Neural progenitor cell (in vitro differentiated cells): ENCODE results near the gene TMUB1. TPM values are rescaled to one million over a fixed set of nuclear protein-coding genes. Genes with fewer than 3 reads are reported as not detected.

ENCODE experiments used
- DNase-seq: peaks from one replicate; pipeline ENCODE4 v3.0.0-alpha.2; 2016; ENCODE audit warnings: low spot score
- H2AFZ ChIP-seq: fragments of 200-600 bp; sonication (generic); replicated peaks from 2 replicates; pipeline ENCODE4 v1.6.1; 2016; ENCODE audit warnings: antibody characterized with exemption
- H3F3A ChIP-seq: fragments of 200-600 bp; sonication (generic); 2 replicates; pipeline ENCODE4 v1.6.1; 2016; ENCODE audit warnings: antibody characterized with exemption, low read depth
- H3K27ac ChIP-seq: fragments of 200-600 bp; sonication (generic); 2 replicates; pipeline ENCODE4 v1.5.1; 2016; ENCODE audit warnings: mild to moderate bottlenecking
- H3K27me3 ChIP-seq: fragments of 200-600 bp; sonication (generic); 2 replicates; pipeline ENCODE4 v1.6.1; 2016; ENCODE audit warnings: mild to moderate bottlenecking, moderate library complexity
- H3K36me3 ChIP-seq: fragments of 200-600 bp; sonication (generic); 2 replicates; pipeline ENCODE4 v1.5.1; 2016
- H3K4me1 ChIP-seq: fragments of 200-600 bp; sonication (generic); 2 replicates; pipeline ENCODE4 v1.6.1; 2016; ENCODE audit warnings: mixed run types
- H3K4me2 ChIP-seq: fragments of 200-600 bp; sonication (generic); 2 replicates; pipeline ENCODE4 v1.6.1; 2016
- H3K4me3 ChIP-seq: fragments of 200-600 bp; sonication (generic); 2 replicates; pipeline ENCODE4 v1.5.1; 2016
- H3K79me2 ChIP-seq: fragments of 200-600 bp; sonication (generic); 2 replicates; pipeline ENCODE4 v1.6.1; 2016; ENCODE audit warnings: low read depth
- H3K9ac ChIP-seq: fragments of 200-600 bp; sonication (generic); 2 replicates; pipeline ENCODE4 v1.6.1; 2016
- H3K9me3 ChIP-seq: fragments of 200-600 bp; sonication (generic); 2 replicates; pipeline ENCODE4 v1.5.1; 2016; ENCODE audit warnings: low read depth
- H4K20me1 ChIP-seq: fragments of 200-600 bp; sonication (generic); 2 replicates; pipeline ENCODE4 v1.6.1; 2016; ENCODE audit warnings: low read depth
- H3K27ac Mint-ChIP-seq: 3 replicates; pipeline ENCODE4 v1.8.0; 2021; ENCODE audit warnings: mixed read lengths
- H3K27me3 Mint-ChIP-seq: 2 replicates; pipeline ENCODE4 v1.8.0; 2022; ENCODE audit warnings: low read depth, mild to moderate bottlenecking, inconsistent platforms, moderate library complexity, mixed read lengths; ENCODE audit not compliant: insufficient read depth
- H3K36me3 Mint-ChIP-seq: 3 replicates; pipeline ENCODE4 v1.8.0; 2021; ENCODE audit warnings: mixed read lengths
- H3K4me1 Mint-ChIP-seq: 3 replicates; pipeline ENCODE4 v1.8.0; 2021; ENCODE audit warnings: mixed read lengths
- H3K4me3 Mint-ChIP-seq: 3 replicates; pipeline ENCODE4 v1.8.0; 2021; ENCODE audit warnings: mild to moderate bottlenecking, moderate library complexity, mixed read lengths
- H3K9me3 Mint-ChIP-seq: 3 replicates; pipeline ENCODE4 v1.8.0; 2020; ENCODE audit warnings: mixed read lengths
- EZH2 ChIP-seq: fragments of 200-600 bp; sonication (generic); IDR thresholded peaks from 2 replicates; pipeline ENCODE4 v1.6.1; 2017; ENCODE audit warnings: antibody characterized with exemption, mild to moderate bottlenecking, moderate library complexity
- EZH2phosphoT487 ChIP-seq: fragments of 200-600 bp; sonication (generic); IDR thresholded peaks from 2 replicates; pipeline ENCODE4 v1.6.1; 2017; ENCODE audit warnings: antibody characterized with exemption
- total RNA-seq: library from RNA; depleted of rRNA; stranded (reverse); fragments of >200 nt; gene quantifications from 2 replicates; pipeline ENCODE4 v1.2.3, GENCODE V29; 2015; ENCODE audit warnings: low replicate concordance
- TF ChIP-seq, protein P1 (sequence below): fragments of 200-600 bp; sonication (generic); IDR thresholded peaks from 2 replicates; pipeline ENCODE4 v1.5.1; 2017; ENCODE audit warnings: antibody characterized with exemption, mild to moderate bottlenecking

The TMUB1 gene
- total RNA-seq, 1 donor from 2014 or later: 6.0 TPM

DNA sequence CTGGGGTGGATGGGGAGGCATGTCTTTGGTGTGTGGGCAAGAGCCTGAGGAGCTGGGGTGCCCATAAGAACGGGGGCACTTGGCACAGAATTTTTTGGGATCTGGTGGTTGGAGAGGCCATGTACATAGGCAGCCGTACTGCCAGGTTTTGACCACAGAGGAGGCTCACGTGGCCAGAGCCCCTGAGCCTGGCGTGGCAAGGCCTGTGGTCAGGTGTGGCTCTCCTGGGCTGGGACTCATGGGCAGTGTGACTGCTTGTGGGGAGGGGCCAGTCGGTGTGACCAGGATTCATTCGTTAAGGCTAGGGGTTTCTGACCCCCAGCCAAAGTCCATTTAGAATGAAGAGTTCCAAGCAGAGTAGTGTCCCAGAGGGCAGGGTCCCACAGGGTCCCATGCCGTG, 41.2 kb upstream of the TMUB1 start:
- Histone ChIP-seq H3K27me3 (no peaks in the 10 kb centered on the region), H3K36me3 (no peaks in the 10 kb centered on the region), H2AFZ (no peak overlapping the region), H3K79me2 (no peaks in the 10 kb centered on the region), H3K9me3 (no peaks in the 10 kb centered on the region), H3K9ac (no peak overlapping the region), H4K20me1 (peaks cover 74% of the 10 kb centered on the region), H3K4me3 (no peak overlapping the region), H3K4me1 (peaks cover 8% of the 10 kb centered on the region), H3K27ac (no peak overlapping the region), H3F3A (peaks cover 41% of the 10 kb centered on the region), H3K4me2 (no peak overlapping the region)
- Mint-ChIP-seq H3K27me3 (peaks cover 12% of the 10 kb centered on the region), H3K9me3 (no peaks in the 10 kb centered on the region), H3K27ac (no peak overlapping the region), H3K4me3 (peak overlapping the region; percentile 82), H3K4me1 (peaks cover 27% of the 10 kb centered on the region), H3K36me3 (peaks cover 26% of the 10 kb centered on the region)
- no peak for DNase-seq
- TF ChIP-seq, protein P1, sequence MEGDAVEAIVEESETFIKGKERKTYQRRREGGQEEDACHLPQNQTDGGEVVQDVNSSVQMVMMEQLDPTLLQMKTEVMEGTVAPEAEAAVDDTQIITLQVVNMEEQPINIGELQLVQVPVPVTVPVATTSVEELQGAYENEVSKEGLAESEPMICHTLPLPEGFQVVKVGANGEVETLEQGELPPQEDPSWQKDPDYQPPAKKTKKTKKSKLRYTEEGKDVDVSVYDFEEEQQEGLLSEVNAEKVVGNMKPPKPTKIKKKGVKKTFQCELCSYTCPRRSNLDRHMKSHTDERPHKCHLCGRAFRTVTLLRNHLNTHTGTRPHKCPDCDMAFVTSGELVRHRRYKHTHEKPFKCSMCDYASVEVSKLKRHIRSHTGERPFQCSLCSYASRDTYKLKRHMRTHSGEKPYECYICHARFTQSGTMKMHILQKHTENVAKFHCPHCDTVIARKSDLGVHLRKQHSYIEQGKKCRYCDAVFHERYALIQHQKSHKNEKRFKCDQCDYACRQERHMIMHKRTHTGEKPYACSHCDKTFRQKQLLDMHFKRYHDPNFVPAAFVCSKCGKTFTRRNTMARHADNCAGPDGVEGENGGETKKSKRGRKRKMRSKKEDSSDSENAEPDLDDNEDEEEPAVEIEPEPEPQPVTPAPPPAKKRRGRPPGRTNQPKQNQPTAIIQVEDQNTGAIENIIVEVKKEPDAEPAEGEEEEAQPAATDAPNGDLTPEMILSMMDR: no peak
- TF ChIP-seq EZH2phosphoT487 (no peak), EZH2 (no peak)

DNA sequence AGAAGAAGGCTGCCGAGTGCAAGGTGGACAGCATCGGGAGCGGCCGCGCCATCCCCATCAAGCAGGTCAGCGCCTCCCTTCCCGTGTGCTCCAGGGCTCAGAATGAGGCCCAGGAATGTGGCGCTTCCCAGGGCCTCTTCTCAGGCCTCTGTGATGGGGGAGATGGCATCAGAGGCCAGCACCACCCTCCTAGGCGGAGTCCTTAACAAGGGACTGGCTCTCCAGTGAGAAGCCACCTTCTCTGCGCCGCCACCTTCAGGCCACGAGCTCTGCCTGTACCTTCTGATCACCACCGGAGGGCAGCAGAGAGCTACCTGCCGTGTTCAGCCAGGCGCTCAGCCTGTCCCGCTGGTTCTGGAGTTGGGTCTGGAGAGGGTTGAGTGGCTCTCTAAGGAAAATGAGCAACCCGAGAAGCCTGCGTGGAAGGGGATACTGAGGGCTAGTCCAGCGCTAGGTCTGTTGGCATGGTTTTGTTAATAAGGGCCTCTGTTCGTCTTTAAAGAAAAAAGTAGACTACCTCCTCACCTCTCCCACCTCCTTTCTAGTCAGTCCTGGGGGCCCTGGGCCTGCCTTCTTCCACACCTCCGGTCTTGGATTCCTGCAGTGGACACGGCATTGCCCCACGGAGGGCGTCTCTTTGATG, 40.6 kb upstream of the TMUB1 start:
- Histone ChIP-seq H3F3A (peaks cover 41% of the 10 kb centered on the region), H2AFZ (no peak overlapping the region), H3K4me1 (peaks cover 8% of the 10 kb centered on the region), H3K27ac (no peak overlapping the region), H3K9me3 (no peaks in the 10 kb centered on the region), H3K36me3 (no peaks in the 10 kb centered on the region), H3K4me3 (no peak overlapping the region), H3K27me3 (no peaks in the 10 kb centered on the region), H3K9ac (no peak overlapping the region), H3K79me2 (no peaks in the 10 kb centered on the region), H3K4me2 (no peak overlapping the region), H4K20me1 (peaks cover 77% of the 10 kb centered on the region)
- peak; percentile 89 for DNase-seq
- Mint-ChIP-seq H3K36me3 (peaks cover 26% of the 10 kb centered on the region), H3K27me3 (peaks cover 12% of the 10 kb centered on the region), H3K9me3 (no peaks in the 10 kb centered on the region), H3K27ac (no peak overlapping the region), H3K4me1 (peaks cover 27% of the 10 kb centered on the region), H3K4me3 (peak overlapping the region; percentile 27)
- TF ChIP-seq EZH2phosphoT487: no peak
- TF ChIP-seq, protein P1: peak; percentile 100
- peak; percentile 48 for TF ChIP-seq EZH2

GRCh38 chr7:151123158-151123821, 40.0 kb upstream of the TMUB1 start:
- H2AFZ ChIP-seq: no peak overlapping the region
- H3K4me3 ChIP-seq: no peak overlapping the region
- no peak overlapping the region for H3K4me2 ChIP-seq
- no peak for DNase-seq
- peaks cover 22% of the 10 kb centered on the region for H3K36me3 Mint-ChIP-seq
- peak overlapping the region; percentile 27 for H3K4me3 Mint-ChIP-seq
- peaks cover 27% of the 10 kb centered on the region for H3K4me1 Mint-ChIP-seq
- peaks cover 41% of the 10 kb centered on the region for H3F3A ChIP-seq
- H3K9ac ChIP-seq: no peak overlapping the region
- H3K9me3 Mint-ChIP-seq: no peaks in the 10 kb centered on the region
- H3K27ac Mint-ChIP-seq: no peak overlapping the region
- H4K20me1 ChIP-seq: peaks cover 79% of the 10 kb centered on the region
- H3K27me3 ChIP-seq: no peaks in the 10 kb centered on the region
- no peaks in the 10 kb centered on the region for H3K9me3 ChIP-seq
- H3K27ac ChIP-seq: no peak overlapping the region
- H3K27me3 Mint-ChIP-seq: peaks cover 12% of the 10 kb centered on the region
- no peaks in the 10 kb centered on the region for H3K36me3 ChIP-seq
- TF ChIP-seq, protein P1: no peak
- TF ChIP-seq EZH2phosphoT487 (no peak), EZH2 (no peak)
- no peaks in the 10 kb centered on the region for H3K79me2 ChIP-seq
- H3K4me1 ChIP-seq: peaks cover 8% of the 10 kb centered on the region
